Muscle of leg (tissue), 11 donors: Measurements from ENCODE around the gene PLD6. TPM values are rescaled to one million over a fixed set of nuclear protein-coding genes. Genes with fewer than 3 reads are reported as not detected.
"Not testable (repeated sequence)": the region's sequence is repeated elsewhere in the genome, so short reads cannot be mapped to it uniquely, and the experiment has no call there.

Source experiments
- DNase-seq: peaks from one replicate; pipeline ENCODE4 v3.0.0; 2013
- H3K27ac ChIP-seq: one replicate; pipeline ENCODE4 v1.5.1; 2013; ENCODE audit warnings: mild to moderate bottlenecking, low read length, control low read depth
- H3K27me3 ChIP-seq: one replicate; pipeline ENCODE4 v1.6.1; 2013; ENCODE audit warnings: low read length; ENCODE audit not compliant: control insufficient read depth, insufficient read depth
- H3K36me3 ChIP-seq: one replicate; pipeline ENCODE4 v1.6.1; 2013; ENCODE audit warnings: low read length; ENCODE audit not compliant: control insufficient read depth, insufficient read depth
- H3K4me1 ChIP-seq: one replicate; pipeline ENCODE4 v1.6.1; 2013; ENCODE audit warnings: low read length; ENCODE audit not compliant: control insufficient read depth, insufficient read depth
- H3K4me3 ChIP-seq: one replicate; pipeline ENCODE4 v1.5.1; 2013; ENCODE audit warnings: low read length, control low read depth
- H3K9me3 ChIP-seq: replicated peaks from 2 replicates; pipeline ENCODE4 v1.6.1; 2013; ENCODE audit warnings: low read depth, low read length; ENCODE audit not compliant: control insufficient read depth
- WGBS: methylation state at CpG from one replicate; pipeline ENCODE4 v1.1.5; 2013; ENCODE audit warnings: missing lambda C conversion rate; ENCODE audit not compliant: insufficient coverage; 5-methylcytosine and 5-hydroxymethylcytosine counted together
- polyA plus RNA-seq, 8 donors: library from polyadenylated mRNA; unstranded; fragments of 120-200 nt; gene quantifications; one replicate each; pipeline versions ENCODE4 v1.2.1 to v1.2.3, GENCODE V29; 2013; ENCODE audit warnings: inconsistent platforms in 1 of 8, low replicate concordance in 1 of 8; ENCODE audit not compliant: insufficient read length in 8 of 8, insufficient read depth in 1 of 8
- total RNA-seq: library from RNA; stranded (reverse); fragments of 120-200 nt; gene quantifications from one replicate; pipeline ENCODE4 v1.2.4, GENCODE V29; 2013

The PLD6 gene
- total and polyA plus RNA-seq, 9 donors: 3.0 to 6.0 (median 4.5) TPM

DNA sequence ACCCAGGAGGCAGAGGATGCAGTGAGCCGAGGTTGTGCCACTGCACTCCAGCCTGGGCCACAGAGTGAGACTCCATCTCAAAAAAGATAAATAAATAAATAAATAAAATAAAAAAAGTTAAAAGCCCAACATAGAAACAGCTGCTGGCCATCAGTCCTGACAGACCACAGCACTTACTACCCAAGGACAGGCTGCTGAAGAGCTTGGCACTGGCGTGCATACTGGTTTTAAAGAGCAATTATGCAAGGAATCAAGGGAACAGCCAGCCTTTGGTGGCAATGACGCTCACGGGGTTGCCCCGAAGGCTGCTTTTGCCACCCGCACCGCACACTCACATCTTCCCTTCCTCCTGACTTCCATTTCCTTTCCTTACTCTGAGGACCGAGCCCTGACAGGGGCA is 4.2 kb downstream of the PLD6 start:
- no peak for DNase-seq
- Histone ChIP-seq H3K9me3 (no peaks in the 10 kb centered on the region), H3K27me3 (no peaks in the 10 kb centered on the region), H3K4me1 (peaks cover 25% of the 10 kb centered on the region), H3K4me3 (no peak overlapping the region), H3K36me3 (peaks cover 20% of the 10 kb centered on the region), H3K27ac (no peak overlapping the region)
- WGBS: 88% methylated on average over 1 of the region's 8 CpGs

DNA sequence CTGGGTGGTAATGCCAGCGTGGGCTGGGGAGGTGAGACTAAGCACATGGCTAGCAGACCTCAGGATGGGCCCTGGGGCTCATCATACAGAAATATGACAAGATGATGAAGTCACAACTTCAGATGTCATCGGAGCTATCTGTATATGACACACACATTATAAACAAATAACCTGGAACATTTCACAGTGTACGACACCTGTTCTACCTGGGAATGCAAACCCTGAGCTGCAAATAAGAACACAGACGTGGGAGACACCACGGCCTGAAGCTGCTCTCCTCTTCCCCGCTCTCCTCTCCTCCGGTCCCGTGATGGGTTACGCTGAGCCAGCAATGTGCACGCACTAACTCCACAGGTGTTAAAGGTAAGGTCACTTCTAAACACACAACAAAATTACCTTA is 4.9 kb downstream of the PLD6 start:
- H3K4me1 ChIP-seq: peaks cover 25% of the 10 kb centered on the region
- H3K27me3 ChIP-seq: no peaks in the 10 kb centered on the region
- 92% methylated on average over 8 of the region's 10 CpGs for WGBS
- no peak overlapping the region for H3K27ac ChIP-seq
- H3K9me3 ChIP-seq: no peaks in the 10 kb centered on the region
- H3K4me3 ChIP-seq: no peak overlapping the region
- H3K36me3 ChIP-seq: peaks cover 20% of the 10 kb centered on the region
- no peak for DNase-seq

DNA sequence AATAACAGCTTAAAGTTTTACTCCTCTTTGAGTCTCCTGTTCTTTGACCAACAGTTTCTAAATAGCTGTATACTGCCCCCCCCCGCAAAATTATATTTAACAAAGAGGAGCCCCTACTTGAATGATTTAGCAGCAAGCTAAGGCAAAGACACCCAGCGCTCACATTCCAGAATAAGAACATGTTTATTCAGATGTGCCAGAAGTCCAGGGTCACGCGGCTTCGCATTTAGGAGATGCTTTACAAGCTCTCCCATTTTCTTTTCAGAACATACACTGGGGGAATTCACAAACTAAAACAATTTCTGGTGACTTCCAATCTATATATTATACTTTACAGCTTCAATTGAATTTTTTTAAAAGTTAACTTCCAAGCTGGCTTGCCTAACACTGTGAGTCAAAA is 5.3 kb downstream of the PLD6 start:
- Histone ChIP-seq H3K27me3 (no peaks in the 10 kb centered on the region), H3K36me3 (peaks cover 20% of the 10 kb centered on the region), H3K9me3 (no peaks in the 10 kb centered on the region), H3K27ac (no peak overlapping the region), H3K4me3 (no peak overlapping the region), H3K4me1 (peaks cover 24% of the 10 kb centered on the region)
- 40% methylated on average over 1 of the region's 5 CpGs for WGBS
- DNase-seq: peak; percentile 45

DNA sequence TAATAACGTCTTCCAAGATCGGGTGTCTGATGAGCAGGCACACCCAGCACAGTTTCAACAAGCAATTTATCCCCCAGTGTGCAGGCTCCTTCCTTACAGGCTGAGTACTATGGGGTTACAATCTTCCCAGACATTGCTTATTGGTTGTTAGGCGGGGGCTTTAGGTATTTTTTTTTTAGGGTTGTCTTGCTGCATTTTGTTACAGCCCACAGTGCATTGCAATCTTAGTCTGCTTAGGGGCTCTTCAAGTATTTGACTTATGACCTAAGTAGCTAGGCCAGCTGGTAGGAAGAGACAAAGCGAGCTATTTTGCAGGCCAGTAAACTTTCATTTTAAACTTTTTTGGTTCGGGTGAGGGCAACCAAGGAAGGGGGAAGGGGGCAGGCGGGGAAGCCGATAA is 5.8 kb downstream of the PLD6 start:
- Histone ChIP-seq H3K27ac (no peak overlapping the region), H3K4me1 (peaks cover 19% of the 10 kb centered on the region)
- WGBS: 59% methylated on average over 6 of the region's 7 CpGs

DNA sequence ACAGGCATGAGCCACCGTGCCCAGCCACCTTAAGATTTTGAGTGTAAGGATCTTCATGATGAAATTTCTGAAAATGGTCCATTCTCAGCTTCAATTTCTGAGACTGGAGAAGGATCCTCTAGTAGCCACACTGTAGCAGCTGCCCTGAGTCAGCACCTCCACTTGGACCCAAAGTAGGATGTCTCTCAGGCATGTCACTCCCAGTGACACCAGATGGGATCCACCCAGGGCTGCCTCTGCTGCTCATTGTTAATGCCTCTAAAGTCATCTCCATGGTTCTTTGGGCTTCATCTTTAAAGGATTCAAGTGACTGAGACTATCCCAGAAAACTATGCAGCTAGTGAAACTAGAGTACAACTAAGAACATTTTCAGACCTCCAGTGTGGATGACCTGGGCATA is 7.9 kb downstream of the PLD6 start:
- WGBS: 100% methylated on average over 1 of the region's 1 CpG
- Histone ChIP-seq H3K4me1 (peaks cover 3% of the 10 kb centered on the region), H3K36me3 (peaks cover 18% of the 10 kb centered on the region), H3K27me3 (no peaks in the 10 kb centered on the region), H3K9me3 (no peaks in the 10 kb centered on the region), H3K27ac (no peak overlapping the region), H3K4me3 (no peak overlapping the region)
- no peak for DNase-seq

More for the DNA sequence above, 5.8 kb downstream of the PLD6 start:
- DNase-seq: no peak
- Histone ChIP-seq H3K27me3 (no peaks in the 10 kb centered on the region), H3K36me3 (peaks cover 20% of the 10 kb centered on the region), H3K9me3 (no peaks in the 10 kb centered on the region), H3K4me3 (no peak overlapping the region)

DNA sequence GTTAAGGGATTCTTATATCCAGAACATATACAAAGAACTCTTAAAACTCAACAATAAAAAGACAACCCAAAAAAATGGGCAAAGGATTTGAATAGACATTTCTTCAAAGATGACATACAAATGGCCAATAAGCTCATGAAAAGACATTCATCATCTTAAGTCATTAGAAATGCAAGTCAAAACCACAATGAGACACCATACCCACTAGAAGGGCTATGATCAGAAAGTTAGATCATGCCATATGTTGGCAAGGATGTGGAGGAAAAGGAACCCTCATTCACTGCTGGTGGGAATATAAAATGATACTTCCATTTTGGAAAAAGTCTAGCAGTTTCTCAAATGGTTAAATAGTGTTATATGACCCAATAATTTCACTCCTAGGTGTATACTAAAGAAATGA is 9.4 kb downstream of the PLD6 start:
- H3K4me1 ChIP-seq: peaks cover 5% of the 10 kb centered on the region
- H3K27me3 ChIP-seq: no peaks in the 10 kb centered on the region
- H3K9me3 ChIP-seq: no peaks in the 10 kb centered on the region
- no peak for DNase-seq
- no peak overlapping the region for H3K4me3 ChIP-seq
- peaks cover 4% of the 10 kb centered on the region for H3K36me3 ChIP-seq
- H3K27ac ChIP-seq: no peak overlapping the region

DNA sequence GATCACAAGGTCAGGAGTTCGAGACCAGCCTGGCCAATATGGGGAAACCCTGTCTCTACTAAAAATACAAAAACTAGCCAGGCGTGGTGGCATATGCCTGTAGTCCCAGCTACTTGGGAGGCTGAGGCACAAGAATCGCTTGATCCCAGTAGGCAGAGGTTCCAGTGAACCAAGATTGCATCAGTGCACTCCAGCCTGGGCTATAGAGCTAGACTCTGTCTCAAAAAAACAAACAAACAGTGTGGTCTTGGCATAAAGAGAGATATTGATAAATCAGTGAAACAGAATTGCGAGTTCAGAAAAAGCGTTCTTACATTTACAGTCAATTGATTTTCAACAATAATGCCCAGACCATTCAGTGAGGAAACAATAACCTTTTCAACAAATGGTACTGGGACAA is 10.7 kb downstream of the PLD6 start:
- H3K9me3 ChIP-seq, H3K4me3 ChIP-seq, H3K27ac ChIP-seq, DNase-seq, H3K36me3 ChIP-seq, H3K27me3 ChIP-seq: not testable (repeated sequence)
- H3K4me1 ChIP-seq: peaks cover 10% of the 10 kb centered on the region
- WGBS: 83% methylated on average over 2 of the region's 5 CpGs

DNA sequence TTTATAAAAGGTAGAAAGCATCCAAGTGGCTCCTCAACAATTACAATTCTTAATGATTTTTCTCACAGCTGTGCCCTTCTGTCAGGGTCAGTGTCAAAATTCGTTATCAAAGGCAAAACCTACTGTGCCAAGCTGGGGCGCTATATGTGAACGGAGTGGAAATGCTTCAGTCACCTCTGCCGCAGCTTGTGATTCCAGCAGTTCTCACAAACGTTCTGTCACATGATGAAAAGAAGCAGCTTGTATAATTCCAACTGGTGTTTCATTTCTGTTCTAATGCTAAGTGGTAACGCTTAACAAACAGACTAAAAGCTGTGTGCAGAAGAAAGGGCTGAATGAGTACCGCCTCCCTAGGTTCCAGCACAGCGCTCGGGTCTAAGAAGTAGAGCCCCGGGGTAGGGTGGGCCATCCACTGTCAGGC is 14.2 kb downstream of the PLD6 start:
- H3K9me3 ChIP-seq: no peaks in the 10 kb centered on the region
- H3K4me3 ChIP-seq: no peak overlapping the region
- no peak for DNase-seq
- H3K36me3 ChIP-seq: peaks cover 23% of the 10 kb centered on the region
- H3K27ac ChIP-seq: peak overlapping the region; percentile 72
- peaks cover 15% of the 10 kb centered on the region for H3K4me1 ChIP-seq
- 71% methylated on average over 6 of the region's 10 CpGs for WGBS
- no peaks in the 10 kb centered on the region for H3K27me3 ChIP-seq

DNA sequence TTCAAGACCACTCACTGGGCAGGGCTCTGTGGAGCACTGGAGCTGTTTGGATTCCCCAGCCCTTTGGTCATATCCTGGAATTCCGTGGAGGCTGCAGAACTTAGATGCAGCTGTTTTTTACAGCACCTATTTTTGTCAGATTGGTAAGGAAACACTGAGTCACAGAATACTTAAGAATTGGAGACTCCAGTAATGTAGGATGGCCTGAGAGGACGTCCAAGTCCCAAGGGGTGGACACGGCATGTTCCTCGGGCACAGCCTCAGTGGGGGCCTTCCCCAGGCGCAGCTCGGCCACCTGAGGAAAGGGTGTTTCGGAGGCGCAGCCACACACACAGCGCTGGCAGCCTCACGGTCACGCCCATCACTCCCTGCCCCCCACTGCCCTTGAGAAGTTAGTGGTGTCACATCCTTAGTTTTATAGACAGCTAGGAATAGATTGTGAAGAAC is 14.8 kb downstream of the PLD6 start:
- peak overlapping the region; percentile 72 for H3K27ac ChIP-seq
- no peaks in the 10 kb centered on the region for H3K27me3 ChIP-seq
- no peaks in the 10 kb centered on the region for H3K9me3 ChIP-seq
- no peak overlapping the region for H3K4me3 ChIP-seq
- 40% methylated on average over 1 of the region's 11 CpGs for WGBS
- DNase-seq: peak; percentile 51
- peaks cover 27% of the 10 kb centered on the region for H3K36me3 ChIP-seq
- H3K4me1 ChIP-seq: peaks cover 19% of the 10 kb centered on the region

DNA sequence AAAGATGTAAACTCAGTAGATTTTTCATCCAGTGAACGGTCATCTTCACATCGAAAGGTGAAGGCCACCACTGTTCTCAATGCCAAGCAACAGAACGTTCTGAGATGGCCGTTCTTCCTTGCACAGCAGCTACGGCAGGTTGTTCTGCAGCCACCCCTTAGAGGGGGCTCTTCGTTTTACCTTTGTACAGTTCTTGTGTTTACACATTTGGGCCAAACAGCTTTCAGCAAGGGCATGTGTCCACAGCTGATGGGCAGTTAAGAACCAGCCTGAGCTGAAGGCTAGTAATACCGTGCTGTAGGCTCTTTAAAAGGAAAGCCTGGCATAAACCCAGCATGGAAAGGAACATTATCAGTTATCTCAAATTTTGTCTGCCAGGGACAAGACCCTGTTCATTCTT is 15.9 kb downstream of the PLD6 start:
- DNase-seq: no peak
- Histone ChIP-seq H3K4me1 (peaks cover 19% of the 10 kb centered on the region), H3K4me3 (no peak overlapping the region), H3K9me3 (no peaks in the 10 kb centered on the region), H3K27ac (no peak overlapping the region), H3K27me3 (no peaks in the 10 kb centered on the region), H3K36me3 (peaks cover 34% of the 10 kb centered on the region)
- 81% methylated on average over 7 of the region's 7 CpGs for WGBS

DNA sequence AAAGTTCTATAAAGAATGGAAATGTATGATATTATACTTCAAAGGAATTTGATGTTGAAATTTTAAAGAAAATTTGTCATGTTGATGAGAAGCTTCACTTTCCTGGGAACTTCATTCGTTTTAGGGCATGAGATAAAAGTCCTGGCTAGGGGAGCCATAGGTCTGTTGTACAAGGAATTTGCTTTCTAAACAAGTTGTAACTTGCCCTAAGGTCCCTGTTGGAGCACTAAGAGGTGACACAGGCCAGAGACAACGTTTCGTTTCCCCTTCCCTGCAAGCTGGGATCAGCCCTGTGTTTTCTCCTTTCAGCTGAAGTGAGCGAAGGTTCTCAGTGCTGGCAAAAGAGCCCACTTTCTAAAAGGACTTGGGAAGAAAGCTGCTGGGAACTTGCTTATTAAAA is 16.6 kb downstream of the PLD6 start:
- H3K27me3 ChIP-seq: no peaks in the 10 kb centered on the region
- H3K4me3 ChIP-seq: no peak overlapping the region
- no peak for DNase-seq
- H3K9me3 ChIP-seq: no peaks in the 10 kb centered on the region
- 29% methylated on average over 3 of the region's 4 CpGs for WGBS
- H3K36me3 ChIP-seq: peaks cover 37% of the 10 kb centered on the region
- H3K27ac ChIP-seq: no peak overlapping the region
- H3K4me1 ChIP-seq: peaks cover 21% of the 10 kb centered on the region
